Right renal cortex interstitium (tissue), 3 donors: ENCODE results near the gene EMC10. TPM values are rescaled to one million over a fixed set of nuclear protein-coding genes. Genes with fewer than 3 reads are reported as not detected.
A peak's percentile ranks its signal among the peaks of the same experiment; 100 is the strongest.

Source experiments
- DNase-seq, 3 donors: peaks; one replicate each; pipeline ENCODE4 v3.0.0-alpha.2; 2013; ENCODE audit warnings: low read depth in 3 of 3, low spot score in 2 of 3
- polyA plus RNA-seq, 3 donors: library from polyadenylated mRNA; unstranded; fragments of 120-200 nt; gene quantifications; one replicate each; pipeline ENCODE4 v1.2.1, GENCODE V29; 2013; ENCODE audit not compliant: insufficient read length in 3 of 3

The EMC10 gene
- polyA plus RNA-seq, 3 donors = 103 to 123 (median 107) TPM

GRCh38 chr19:50537769-50538230 is 61.5 kb downstream of the EMC10 start:
- DNase-seq = peak in 1 of 3 donors; percentile 52

Other genes starting within 250 kb of the EMC10 start
- gene KCNC3, start 147.1 kb upstream of the EMC10 start, polyA plus RNA-seq = 10 to 100 TPM; 23.8 to 27.2 (median 27.1) TPM
- 1 to 10 TPM; 8.2 to 9.4 (median 8.7) TPM for gene NAPSA, start 110.9 kb upstream of the EMC10 start, polyA plus RNA-seq
- gene NR1H2, start 100.0 kb upstream of the EMC10 start, polyA plus RNA-seq = 10 to 100 TPM; 25.9 to 28.8 (median 27.6) TPM
- 10 to 100 TPM; 20.7 to 22.8 (median 21.6) TPM for gene POLD1, start 92.2 kb upstream of the EMC10 start, polyA plus RNA-seq
- gene SPIB, start 57.6 kb upstream of the EMC10 start, polyA plus RNA-seq = under 1 TPM; 0.28 to 0.91 (median 0.82) TPM
- under 1 TPM; 0.58 to 0.72 (median 0.67) TPM for gene MYBPC2, start 43.6 kb upstream of the EMC10 start, polyA plus RNA-seq
- 1 to 10 TPM; 5.9 to 7.8 (median 6.8) TPM for gene GARIN5A, start 341 bp downstream of the EMC10 start, polyA plus RNA-seq
- gene JOSD2, start 34.7 kb downstream of the EMC10 start, polyA plus RNA-seq = 1 to 10 TPM; 6.4 to 8.8 (median 7.7) TPM
- gene ASPDH, start 37.4 kb downstream of the EMC10 start, polyA plus RNA-seq = 1 to 10 TPM; 5.5 to 8.3 (median 8.1) TPM
- gene LRRC4B, start 91.9 kb downstream of the EMC10 start, polyA plus RNA-seq = 10 to 100 TPM; 12.6 to 15.6 (median 15.0) TPM
- gene SYT3, start 163.4 kb downstream of the EMC10 start, polyA plus RNA-seq = 1 to 10 TPM in 1 of 3 donors, under 1 TPM in 2; 0.47 to 1.0 (median 0.65) TPM
- 1 to 10 TPM; 1.7 to 3.8 (median 2.5) TPM for gene C19orf81, start 172.9 kb downstream of the EMC10 start, polyA plus RNA-seq
- gene SHANK1, start 243.3 kb downstream of the EMC10 start, polyA plus RNA-seq = 1 to 10 TPM; 3.5 to 5.0 (median 4.9) TPM
- gene CLEC11A, start 246.9 kb downstream of the EMC10 start, polyA plus RNA-seq = 10 to 100 TPM; 25.3 to 29.9 (median 27.2) TPM